ENCODE results near the gene ATG12. TPM values are rescaled to one million over a fixed set of nuclear protein-coding genes. Genes with fewer than 3 reads are reported as not detected.

The ATG12 gene
- total and polyA plus RNA-seq, 10 donors: 30.6 to 90.4 (median 49.6) TPM

DNA sequence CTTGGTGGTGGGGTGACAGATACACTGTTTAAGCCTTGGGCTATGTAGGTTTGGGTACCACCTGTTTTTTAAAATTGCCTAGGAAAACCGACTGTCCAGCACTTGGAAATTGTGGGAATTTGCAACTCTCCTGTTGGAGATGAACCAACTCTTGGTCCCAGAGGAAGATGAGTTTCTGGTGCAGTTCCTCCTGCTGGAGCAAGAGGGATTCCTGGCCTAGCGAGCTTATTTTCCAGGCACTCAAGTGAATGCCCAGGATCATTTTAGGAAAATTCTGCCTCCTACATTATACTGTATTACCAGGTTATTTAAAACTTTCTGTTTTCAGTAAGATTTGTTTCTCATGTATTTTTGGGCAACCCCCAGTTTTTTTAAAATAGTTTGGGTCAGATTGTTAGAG is 34.1 kb upstream of the ATG12 start:
- no peaks in the 10 kb centered on the region for H3K4me1 ChIP-seq
- H3K36me3 ChIP-seq: peaks cover 0 to 56% (median 16%) of the 10 kb centered on the region in 6 donors
- 92 to 95% (median 93%) methylated on average over 2 of the region's 2 CpGs for WGBS, 5 donors
- TF ChIP-seq POLR2AphosphoS5 (IDR thresholded peaks at IDR 0.05) (no peak), POLR2A (IDR thresholded peaks at IDR 0.05) (no peak)
- TF ChIP-seq, protein P1, sequence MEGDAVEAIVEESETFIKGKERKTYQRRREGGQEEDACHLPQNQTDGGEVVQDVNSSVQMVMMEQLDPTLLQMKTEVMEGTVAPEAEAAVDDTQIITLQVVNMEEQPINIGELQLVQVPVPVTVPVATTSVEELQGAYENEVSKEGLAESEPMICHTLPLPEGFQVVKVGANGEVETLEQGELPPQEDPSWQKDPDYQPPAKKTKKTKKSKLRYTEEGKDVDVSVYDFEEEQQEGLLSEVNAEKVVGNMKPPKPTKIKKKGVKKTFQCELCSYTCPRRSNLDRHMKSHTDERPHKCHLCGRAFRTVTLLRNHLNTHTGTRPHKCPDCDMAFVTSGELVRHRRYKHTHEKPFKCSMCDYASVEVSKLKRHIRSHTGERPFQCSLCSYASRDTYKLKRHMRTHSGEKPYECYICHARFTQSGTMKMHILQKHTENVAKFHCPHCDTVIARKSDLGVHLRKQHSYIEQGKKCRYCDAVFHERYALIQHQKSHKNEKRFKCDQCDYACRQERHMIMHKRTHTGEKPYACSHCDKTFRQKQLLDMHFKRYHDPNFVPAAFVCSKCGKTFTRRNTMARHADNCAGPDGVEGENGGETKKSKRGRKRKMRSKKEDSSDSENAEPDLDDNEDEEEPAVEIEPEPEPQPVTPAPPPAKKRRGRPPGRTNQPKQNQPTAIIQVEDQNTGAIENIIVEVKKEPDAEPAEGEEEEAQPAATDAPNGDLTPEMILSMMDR (IDR thresholded peaks at IDR 0.05 in 8 of 11, conservative IDR thresholded peaks at IDR 0.05 in 3 of 11): no peak
- no peak overlapping the region for H3K4me3 ChIP-seq
- H3K9me3 ChIP-seq: peaks cover 0 to 4% (median 0%) of the 10 kb centered on the region in 8 donors
- intact Hi-C loops (cut with DNase I; ENCODE audit: low total_unique reads): no loop called here
- H3K27me3 ChIP-seq (replicated peaks in 1 of 7): no peaks in the 10 kb centered on the region
- no peak overlapping the region for H3K27ac ChIP-seq
- no peak for DNase-seq

DNA sequence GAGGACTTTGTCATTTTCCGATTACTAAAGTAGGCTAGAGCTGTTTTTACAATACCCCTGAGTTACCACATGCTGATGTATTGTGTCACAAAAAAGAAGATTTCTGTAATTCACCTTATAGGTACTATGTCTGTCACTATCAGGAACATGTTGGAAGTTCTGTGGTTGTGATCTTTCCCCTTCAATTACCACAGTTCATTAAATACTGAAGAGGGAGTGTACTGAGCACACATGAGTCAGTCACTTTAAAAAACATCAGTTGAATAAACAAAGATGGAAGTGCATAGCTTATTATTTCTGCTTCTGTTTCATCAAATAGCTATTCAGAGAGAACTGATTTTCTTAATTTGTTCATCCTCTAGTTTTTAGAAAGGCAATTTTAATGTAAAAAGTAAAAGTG is 32.0 kb upstream of the ATG12 start:
- WGBS, 5 donors: 61 to 95% (median 88%) methylated on average over 1 of the region's 1 CpG
- no peak for DNase-seq
- Histone ChIP-seq H3K36me3 (peaks cover 0 to 70% (median 24%) of the 10 kb centered on the region in 6 donors), H3K27me3 (replicated peaks in 1 of 7) (no peaks in the 10 kb centered on the region), H3K27ac (no peak overlapping the region), H3K9me3 (peaks cover 0 to 4% (median 0%) of the 10 kb centered on the region in 8 donors), H3K4me1 (no peaks in the 10 kb centered on the region), H3K4me3 (no peak overlapping the region)
- intact Hi-C loops (cut with DNase I; ENCODE audit: low total_unique reads): no loop called here
- TF ChIP-seq, protein P1 (IDR thresholded peaks at IDR 0.05 in 8 of 11, conservative IDR thresholded peaks at IDR 0.05 in 3 of 11): no peak
- no peak for TF ChIP-seq POLR2AphosphoS5 (IDR thresholded peaks at IDR 0.05)
- TF ChIP-seq POLR2A (IDR thresholded peaks at IDR 0.05): no peak

DNA sequence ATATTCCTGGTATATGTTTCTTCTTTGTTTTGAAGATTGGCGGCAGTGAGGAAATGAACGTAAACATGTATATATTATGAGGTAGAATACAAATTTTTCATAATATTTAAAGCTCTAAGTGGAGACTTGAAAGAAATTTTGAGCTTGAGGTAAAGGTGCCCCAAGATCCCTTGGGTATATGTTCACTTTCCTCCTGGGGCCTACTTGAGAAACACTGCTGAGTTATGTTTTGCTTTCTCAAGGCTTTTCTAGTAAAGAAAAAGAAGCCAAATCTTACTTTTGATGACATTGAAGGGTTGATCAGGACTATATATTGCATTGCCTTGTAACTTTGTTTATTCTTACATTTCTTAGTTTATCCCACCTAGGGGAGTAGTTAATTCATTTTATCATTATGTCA is 31.1 kb upstream of the ATG12 start:
- peaks cover 0 to 4% (median 0%) of the 10 kb centered on the region in 8 donors for H3K9me3 ChIP-seq
- no peaks in the 10 kb centered on the region for H3K27me3 ChIP-seq (replicated peaks in 1 of 7)
- no peak overlapping the region for H3K4me3 ChIP-seq
- no peak for DNase-seq
- intact Hi-C loops (cut with DNase I; ENCODE audit: low total_unique reads): no loop called here
- peaks cover 0 to 2% (median 0%) of the 10 kb centered on the region in 6 donors for H3K4me1 ChIP-seq
- H3K27ac ChIP-seq: no peak overlapping the region
- peaks cover 0 to 67% (median 24%) of the 10 kb centered on the region in 6 donors for H3K36me3 ChIP-seq
- 93 to 98% (median 94%) methylated on average over 2 of the region's 2 CpGs for WGBS, 5 donors
- TF ChIP-seq POLR2AphosphoS5 (IDR thresholded peaks at IDR 0.05) (no peak), POLR2A (IDR thresholded peaks at IDR 0.05) (no peak)
- TF ChIP-seq, protein P1 (IDR thresholded peaks at IDR 0.05 in 8 of 11, conservative IDR thresholded peaks at IDR 0.05 in 3 of 11): no peak

DNA sequence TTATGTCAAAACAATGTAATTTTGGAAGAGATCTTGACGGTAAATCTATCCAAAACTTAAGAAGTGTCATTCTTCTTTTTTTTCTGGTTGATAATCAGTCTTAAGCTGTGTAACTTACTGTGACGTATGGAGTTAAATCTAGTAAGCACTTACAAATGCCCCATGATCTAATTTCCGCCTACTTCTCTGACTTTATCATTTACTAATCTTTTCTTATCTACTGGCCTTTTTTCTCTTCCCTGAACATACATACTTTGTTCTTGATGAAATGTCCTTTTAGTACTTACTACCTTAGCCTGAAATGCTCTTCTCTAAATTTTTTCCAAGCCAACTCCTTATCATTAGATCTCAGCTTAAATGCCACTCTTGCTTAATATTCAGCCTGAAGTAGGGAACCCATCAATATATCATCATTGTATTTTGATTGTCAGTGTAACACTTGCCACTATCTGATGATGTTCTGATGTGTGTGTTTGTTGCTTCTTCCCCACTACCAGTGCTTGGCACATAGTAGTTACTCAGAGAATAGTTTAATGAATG is 28.0 kb upstream of the ATG12 start:
- DNase-seq: no peak
- H3K27me3 ChIP-seq (replicated peaks in 1 of 7): no peaks in the 10 kb centered on the region
- peaks cover 0 to 43% (median 21%) of the 10 kb centered on the region in 6 donors for H3K36me3 ChIP-seq
- H3K9me3 ChIP-seq: peaks cover 0 to under 1% (median 0%) of the 10 kb centered on the region in 8 donors
- WGBS, 5 donors: 82 to 93% (median 89%) methylated on average over 3 of the region's 3 CpGs
- H3K4me1 ChIP-seq: peaks cover 0 to 4% (median 0%) of the 10 kb centered on the region in 6 donors
- no peak overlapping the region for H3K4me3 ChIP-seq
- no peak for TF ChIP-seq POLR2A (IDR thresholded peaks at IDR 0.05)
- TF ChIP-seq, protein P1 (IDR thresholded peaks at IDR 0.05 in 8 of 11, conservative IDR thresholded peaks at IDR 0.05 in 3 of 11): no peak
- no peak for TF ChIP-seq POLR2AphosphoS5 (IDR thresholded peaks at IDR 0.05)
- H3K27ac ChIP-seq: no peak overlapping the region
- intact Hi-C loops (cut with DNase I; ENCODE audit: low total_unique reads): no loop called here

Data from spleen (tissue), 11 donors.